ENCODE measurements around the gene ZNF74. TPM values are rescaled to one million over a fixed set of nuclear protein-coding genes. Genes with fewer than 3 reads are reported as not detected.
"Not testable (repeated sequence)": the region's sequence is repeated elsewhere in the genome, so short reads cannot be mapped to it uniquely, and the experiment has no call there.

ZNF74 gene
- total RNA-seq, 1 experiment from 2014 or later = 15.6 TPM

DNA sequence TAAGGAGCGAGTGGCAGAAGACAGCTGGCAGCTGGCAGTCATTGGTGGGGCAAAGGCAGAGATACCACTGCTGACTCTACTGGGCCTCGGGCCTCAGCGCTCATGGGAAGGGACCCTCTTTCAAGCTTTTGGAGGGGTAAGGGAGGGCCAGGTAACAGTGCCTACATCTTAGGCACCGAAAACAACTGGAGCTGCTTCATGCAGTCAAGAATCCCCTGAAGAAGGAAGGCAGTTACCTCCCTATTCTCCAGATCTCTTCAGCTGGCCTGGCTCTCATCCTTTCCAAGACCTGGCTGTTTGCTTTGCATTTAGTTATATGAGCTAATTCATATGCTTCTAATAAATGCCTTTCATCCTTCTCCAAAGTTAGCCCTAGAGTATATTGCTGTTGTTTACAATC is 15.8 kb upstream of the ZNF74 start:
- ChIA-PET CTCF (no interaction called here), POLR2A (no interaction called here)
- Mint-ChIP-seq H3K9me3 (ENCODE audit: unreplicated experiment) (no peaks in the 10 kb centered on the region), H3K27ac (ENCODE audit: unreplicated experiment) (no peak overlapping the region), H3K4me1 (ENCODE audit: low read depth, unreplicated experiment) (no peaks in the 10 kb centered on the region), H3K27me3 (ENCODE audit: insufficient read depth, unreplicated experiment) (peaks cover 6% of the 10 kb centered on the region), H3K4me3 (ENCODE audit: unreplicated experiment) (no peak overlapping the region), H3K36me3 (ENCODE audit: insufficient read depth, unreplicated experiment) (no peaks in the 10 kb centered on the region)
- Histone ChIP-seq H3K9me3 (no peaks in the 10 kb centered on the region), H3K36me3 (ENCODE audit: control insufficient read depth, insufficient read depth, low read length) (no peaks in the 10 kb centered on the region), H3K4me1 (no peaks in the 10 kb centered on the region), H3K27me3 (replicated peaks; ENCODE audit: control insufficient read depth, insufficient read depth, low read length) (no peaks in the 10 kb centered on the region), H3K4me3 (ENCODE audit: low read depth, low read length) (no peak overlapping the region)
- DNase-seq = no peak
- no TSS peak for BruUV-seq (replicated peaks)
- intact Hi-C loops (cut with micrococcal nuclease; ENCODE audit: unreplicated experiment) = no loop called here
- TF ChIP-seq, protein P1, sequence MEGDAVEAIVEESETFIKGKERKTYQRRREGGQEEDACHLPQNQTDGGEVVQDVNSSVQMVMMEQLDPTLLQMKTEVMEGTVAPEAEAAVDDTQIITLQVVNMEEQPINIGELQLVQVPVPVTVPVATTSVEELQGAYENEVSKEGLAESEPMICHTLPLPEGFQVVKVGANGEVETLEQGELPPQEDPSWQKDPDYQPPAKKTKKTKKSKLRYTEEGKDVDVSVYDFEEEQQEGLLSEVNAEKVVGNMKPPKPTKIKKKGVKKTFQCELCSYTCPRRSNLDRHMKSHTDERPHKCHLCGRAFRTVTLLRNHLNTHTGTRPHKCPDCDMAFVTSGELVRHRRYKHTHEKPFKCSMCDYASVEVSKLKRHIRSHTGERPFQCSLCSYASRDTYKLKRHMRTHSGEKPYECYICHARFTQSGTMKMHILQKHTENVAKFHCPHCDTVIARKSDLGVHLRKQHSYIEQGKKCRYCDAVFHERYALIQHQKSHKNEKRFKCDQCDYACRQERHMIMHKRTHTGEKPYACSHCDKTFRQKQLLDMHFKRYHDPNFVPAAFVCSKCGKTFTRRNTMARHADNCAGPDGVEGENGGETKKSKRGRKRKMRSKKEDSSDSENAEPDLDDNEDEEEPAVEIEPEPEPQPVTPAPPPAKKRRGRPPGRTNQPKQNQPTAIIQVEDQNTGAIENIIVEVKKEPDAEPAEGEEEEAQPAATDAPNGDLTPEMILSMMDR (IDR thresholded peaks at IDR 0.05; ENCODE audit: insufficient read depth in 1 of 2, low read depth in 1 of 2, low read length in 1 of 2, severe bottlenecking in 1 of 2, unreplicated experiment in 1 of 2) = no peak

DNA sequence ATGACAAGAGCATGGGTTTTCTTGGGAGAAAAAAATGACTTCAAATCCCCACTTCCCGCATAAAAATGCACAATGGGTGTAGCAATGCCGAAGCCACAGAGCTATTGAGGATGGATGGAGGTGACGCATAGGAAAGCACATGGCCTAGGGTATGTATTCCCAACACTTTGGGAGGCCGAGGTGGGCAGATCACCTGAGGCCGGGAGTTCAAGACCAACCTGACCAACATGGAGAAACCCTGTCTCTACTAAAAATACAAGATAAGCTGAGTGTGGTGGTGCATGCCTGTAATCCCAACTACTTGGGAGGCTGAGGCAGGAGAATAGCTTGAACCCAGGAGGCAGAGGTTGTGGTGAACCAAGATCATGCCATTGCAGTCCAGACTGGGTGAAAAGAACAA is 15.3 kb upstream of the ZNF74 start:
- H3K4me1 Mint-ChIP-seq (ENCODE audit: low read depth, unreplicated experiment); H3K4me1 ChIP-seq; CTCF ChIA-PET: not testable (repeated sequence)

DNA sequence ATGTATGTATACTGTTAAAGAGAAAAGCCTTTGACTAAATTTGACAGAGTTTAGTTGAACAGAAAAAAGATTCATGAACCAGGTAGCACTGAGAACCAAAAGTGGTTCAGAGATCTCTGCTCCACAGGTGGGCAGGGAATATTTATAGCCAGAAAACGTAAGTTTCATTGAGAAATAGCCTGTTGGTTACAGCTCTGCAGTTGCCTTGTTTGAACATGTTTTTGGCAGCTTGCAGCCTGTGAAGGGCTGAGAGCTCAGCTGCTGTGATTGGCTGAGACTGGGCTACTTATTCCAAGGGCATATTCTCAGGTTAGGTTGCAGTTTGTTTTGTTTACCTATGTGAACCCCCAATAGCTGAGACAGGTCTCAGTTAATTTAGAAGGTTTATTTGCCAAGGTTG is 13.5 kb upstream of the ZNF74 start:
- TF ChIP-seq, protein P1 (IDR thresholded peaks at IDR 0.05; ENCODE audit: insufficient read depth in 1 of 2, low read depth in 1 of 2, low read length in 1 of 2, severe bottlenecking in 1 of 2, unreplicated experiment in 1 of 2) = no peak
- Histone ChIP-seq H3K36me3 (ENCODE audit: control insufficient read depth, insufficient read depth, low read length) (no peaks in the 10 kb centered on the region), H3K27me3 (replicated peaks; ENCODE audit: control insufficient read depth, insufficient read depth, low read length) (no peaks in the 10 kb centered on the region), H3K9me3 (no peaks in the 10 kb centered on the region), H3K4me3 (ENCODE audit: low read depth, low read length) (no peak overlapping the region), H3K4me1 (no peaks in the 10 kb centered on the region)
- no TSS peak for BruUV-seq (replicated peaks)
- no peak overlapping the region for H3K4me3 Mint-ChIP-seq (ENCODE audit: unreplicated experiment)
- no peaks in the 10 kb centered on the region for H3K4me1 Mint-ChIP-seq (ENCODE audit: low read depth, unreplicated experiment)
- no peak overlapping the region for H3K27ac Mint-ChIP-seq (ENCODE audit: unreplicated experiment)
- H3K9me3 Mint-ChIP-seq (ENCODE audit: unreplicated experiment) = no peaks in the 10 kb centered on the region
- no peaks in the 10 kb centered on the region for H3K36me3 Mint-ChIP-seq (ENCODE audit: insufficient read depth, unreplicated experiment)
- intact Hi-C loops (cut with micrococcal nuclease; ENCODE audit: unreplicated experiment) = no loop called here
- POLR2A ChIA-PET = no interaction called here
- peaks cover 4% of the 10 kb centered on the region for H3K27me3 Mint-ChIP-seq (ENCODE audit: insufficient read depth, unreplicated experiment)
- no peak for DNase-seq
- CTCF ChIA-PET = no interaction called here

More for the DNA sequence above, 15.3 kb upstream of the ZNF74 start:
- H3K9me3 ChIP-seq; H3K36me3 Mint-ChIP-seq (ENCODE audit: insufficient read depth, unreplicated experiment); H3K27me3 Mint-ChIP-seq (ENCODE audit: insufficient read depth, unreplicated experiment); H3K36me3 ChIP-seq (ENCODE audit: control insufficient read depth, insufficient read depth, low read length); BruUV-seq (replicated peaks); H3K4me3 ChIP-seq (ENCODE audit: low read depth, low read length); POLR2A ChIA-PET; H3K27ac Mint-ChIP-seq (ENCODE audit: unreplicated experiment); H3K27me3 ChIP-seq (replicated peaks; ENCODE audit: control insufficient read depth, insufficient read depth, low read length); H3K9me3 Mint-ChIP-seq (ENCODE audit: unreplicated experiment); DNase-seq; intact Hi-C loops (cut with micrococcal nuclease; ENCODE audit: unreplicated experiment); H3K4me3 Mint-ChIP-seq (ENCODE audit: unreplicated experiment): not testable (repeated sequence)

DNA sequence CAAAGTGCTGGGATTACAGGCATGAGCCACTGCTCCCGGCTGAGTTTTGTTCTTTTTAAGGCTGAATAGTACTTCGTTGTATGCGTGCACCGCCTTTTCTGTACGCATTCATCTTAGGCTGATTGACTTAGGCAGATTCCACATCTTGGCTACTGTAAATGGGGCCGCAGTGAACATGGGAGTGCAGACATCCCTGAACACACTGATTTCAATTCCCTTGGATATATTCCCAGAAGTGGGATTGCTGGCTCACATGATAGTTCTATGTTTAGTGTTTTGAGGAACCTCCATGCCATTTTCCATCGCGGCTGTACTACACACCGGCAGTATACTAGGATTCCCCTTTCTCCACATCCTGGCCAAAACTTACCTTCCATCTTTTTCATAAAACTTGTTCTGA is 10.4 kb upstream of the ZNF74 start:
- no peaks in the 10 kb centered on the region for H3K27me3 ChIP-seq (replicated peaks; ENCODE audit: control insufficient read depth, insufficient read depth, low read length)
- Mint-ChIP-seq H3K9me3 (ENCODE audit: unreplicated experiment) (no peaks in the 10 kb centered on the region), H3K4me3 (ENCODE audit: unreplicated experiment) (no peak overlapping the region), H3K36me3 (ENCODE audit: insufficient read depth, unreplicated experiment) (no peaks in the 10 kb centered on the region), H3K27me3 (ENCODE audit: insufficient read depth, unreplicated experiment) (peaks cover 11% of the 10 kb centered on the region), H3K4me1 (ENCODE audit: low read depth, unreplicated experiment) (no peaks in the 10 kb centered on the region), H3K27ac (ENCODE audit: unreplicated experiment) (no peak overlapping the region)
- CTCF ChIA-PET = no interaction called here
- TF ChIP-seq, protein P1 (IDR thresholded peaks at IDR 0.05; ENCODE audit: insufficient read depth in 1 of 2, low read depth in 1 of 2, low read length in 1 of 2, severe bottlenecking in 1 of 2, unreplicated experiment in 1 of 2) = no peak
- no peaks in the 10 kb centered on the region for H3K9me3 ChIP-seq
- intact Hi-C loops (cut with micrococcal nuclease; ENCODE audit: unreplicated experiment) = no loop called here
- no TSS peak for BruUV-seq (replicated peaks)
- H3K36me3 ChIP-seq (ENCODE audit: control insufficient read depth, insufficient read depth, low read length) = no peaks in the 10 kb centered on the region
- H3K4me1 ChIP-seq = no peaks in the 10 kb centered on the region
- POLR2A ChIA-PET = no interaction called here
- H3K4me3 ChIP-seq (ENCODE audit: low read depth, low read length) = no peak overlapping the region
- no peak for DNase-seq

Measured in Caco-2 (cell line).